ENCODE measurements around the gene SPEG.

GRCh38 chr2:219494952-219495530 is 60.4 kb downstream of the SPEG start:
- TF ChIP-seq, protein P1, sequence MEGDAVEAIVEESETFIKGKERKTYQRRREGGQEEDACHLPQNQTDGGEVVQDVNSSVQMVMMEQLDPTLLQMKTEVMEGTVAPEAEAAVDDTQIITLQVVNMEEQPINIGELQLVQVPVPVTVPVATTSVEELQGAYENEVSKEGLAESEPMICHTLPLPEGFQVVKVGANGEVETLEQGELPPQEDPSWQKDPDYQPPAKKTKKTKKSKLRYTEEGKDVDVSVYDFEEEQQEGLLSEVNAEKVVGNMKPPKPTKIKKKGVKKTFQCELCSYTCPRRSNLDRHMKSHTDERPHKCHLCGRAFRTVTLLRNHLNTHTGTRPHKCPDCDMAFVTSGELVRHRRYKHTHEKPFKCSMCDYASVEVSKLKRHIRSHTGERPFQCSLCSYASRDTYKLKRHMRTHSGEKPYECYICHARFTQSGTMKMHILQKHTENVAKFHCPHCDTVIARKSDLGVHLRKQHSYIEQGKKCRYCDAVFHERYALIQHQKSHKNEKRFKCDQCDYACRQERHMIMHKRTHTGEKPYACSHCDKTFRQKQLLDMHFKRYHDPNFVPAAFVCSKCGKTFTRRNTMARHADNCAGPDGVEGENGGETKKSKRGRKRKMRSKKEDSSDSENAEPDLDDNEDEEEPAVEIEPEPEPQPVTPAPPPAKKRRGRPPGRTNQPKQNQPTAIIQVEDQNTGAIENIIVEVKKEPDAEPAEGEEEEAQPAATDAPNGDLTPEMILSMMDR (IDR thresholded peaks at IDR 0.05), result no peak
- TF ChIP-seq EZH2 (IDR thresholded peaks at IDR 0.05) (no peak), EZH2phosphoT487 (IDR thresholded peaks at IDR 0.05) (no peak)

Measured in neural progenitor cell (in vitro differentiated cells).